Mononuclear cell (primary cell): Measurements from ENCODE around the gene TIAM1. TPM values are rescaled to one million over a fixed set of nuclear protein-coding genes. Genes with fewer than 3 reads are reported as not detected.

ENCODE experiments used
- H3K27me3 ChIP-seq: 2 replicates; pipeline ENCODE4 v1.6.0; 2011; ENCODE audit warnings: low read length, control low read depth; ENCODE audit not compliant: insufficient read depth
- H3K4me1 ChIP-seq: 2 replicates; pipeline ENCODE4 v1.5.1; 2011; ENCODE audit warnings: mild to moderate bottlenecking, low read length, control low read depth; ENCODE audit not compliant: insufficient read depth
- H3K4me3 ChIP-seq: 2 replicates; pipeline ENCODE4 v1.5.1; 2011; ENCODE audit warnings: mild to moderate bottlenecking, low read length, moderate library complexity
- H3K9me3 ChIP-seq: 2 replicates; pipeline ENCODE4 v1.5.1; 2011; ENCODE audit warnings: low read depth, mild to moderate bottlenecking, control low read depth, low read length
- total RNA-seq: library from RNA; depleted of rRNA; stranded (reverse); fragments of >200 nt; gene quantifications from one replicate; pipeline ENCODE4 v1.2.3, GENCODE V29; 2012

TIAM1 gene, protein sequence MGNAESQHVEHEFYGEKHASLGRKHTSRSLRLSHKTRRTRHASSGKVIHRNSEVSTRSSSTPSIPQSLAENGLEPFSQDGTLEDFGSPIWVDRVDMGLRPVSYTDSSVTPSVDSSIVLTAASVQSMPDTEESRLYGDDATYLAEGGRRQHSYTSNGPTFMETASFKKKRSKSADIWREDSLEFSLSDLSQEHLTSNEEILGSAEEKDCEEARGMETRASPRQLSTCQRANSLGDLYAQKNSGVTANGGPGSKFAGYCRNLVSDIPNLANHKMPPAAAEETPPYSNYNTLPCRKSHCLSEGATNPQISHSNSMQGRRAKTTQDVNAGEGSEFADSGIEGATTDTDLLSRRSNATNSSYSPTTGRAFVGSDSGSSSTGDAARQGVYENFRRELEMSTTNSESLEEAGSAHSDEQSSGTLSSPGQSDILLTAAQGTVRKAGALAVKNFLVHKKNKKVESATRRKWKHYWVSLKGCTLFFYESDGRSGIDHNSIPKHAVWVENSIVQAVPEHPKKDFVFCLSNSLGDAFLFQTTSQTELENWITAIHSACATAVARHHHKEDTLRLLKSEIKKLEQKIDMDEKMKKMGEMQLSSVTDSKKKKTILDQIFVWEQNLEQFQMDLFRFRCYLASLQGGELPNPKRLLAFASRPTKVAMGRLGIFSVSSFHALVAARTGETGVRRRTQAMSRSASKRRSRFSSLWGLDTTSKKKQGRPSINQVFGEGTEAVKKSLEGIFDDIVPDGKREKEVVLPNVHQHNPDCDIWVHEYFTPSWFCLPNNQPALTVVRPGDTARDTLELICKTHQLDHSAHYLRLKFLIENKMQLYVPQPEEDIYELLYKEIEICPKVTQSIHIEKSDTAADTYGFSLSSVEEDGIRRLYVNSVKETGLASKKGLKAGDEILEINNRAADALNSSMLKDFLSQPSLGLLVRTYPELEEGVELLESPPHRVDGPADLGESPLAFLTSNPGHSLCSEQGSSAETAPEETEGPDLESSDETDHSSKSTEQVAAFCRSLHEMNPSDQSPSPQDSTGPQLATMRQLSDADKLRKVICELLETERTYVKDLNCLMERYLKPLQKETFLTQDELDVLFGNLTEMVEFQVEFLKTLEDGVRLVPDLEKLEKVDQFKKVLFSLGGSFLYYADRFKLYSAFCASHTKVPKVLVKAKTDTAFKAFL (N-terminal part only)
- total RNA-seq: 40.0 TPM

DNA sequence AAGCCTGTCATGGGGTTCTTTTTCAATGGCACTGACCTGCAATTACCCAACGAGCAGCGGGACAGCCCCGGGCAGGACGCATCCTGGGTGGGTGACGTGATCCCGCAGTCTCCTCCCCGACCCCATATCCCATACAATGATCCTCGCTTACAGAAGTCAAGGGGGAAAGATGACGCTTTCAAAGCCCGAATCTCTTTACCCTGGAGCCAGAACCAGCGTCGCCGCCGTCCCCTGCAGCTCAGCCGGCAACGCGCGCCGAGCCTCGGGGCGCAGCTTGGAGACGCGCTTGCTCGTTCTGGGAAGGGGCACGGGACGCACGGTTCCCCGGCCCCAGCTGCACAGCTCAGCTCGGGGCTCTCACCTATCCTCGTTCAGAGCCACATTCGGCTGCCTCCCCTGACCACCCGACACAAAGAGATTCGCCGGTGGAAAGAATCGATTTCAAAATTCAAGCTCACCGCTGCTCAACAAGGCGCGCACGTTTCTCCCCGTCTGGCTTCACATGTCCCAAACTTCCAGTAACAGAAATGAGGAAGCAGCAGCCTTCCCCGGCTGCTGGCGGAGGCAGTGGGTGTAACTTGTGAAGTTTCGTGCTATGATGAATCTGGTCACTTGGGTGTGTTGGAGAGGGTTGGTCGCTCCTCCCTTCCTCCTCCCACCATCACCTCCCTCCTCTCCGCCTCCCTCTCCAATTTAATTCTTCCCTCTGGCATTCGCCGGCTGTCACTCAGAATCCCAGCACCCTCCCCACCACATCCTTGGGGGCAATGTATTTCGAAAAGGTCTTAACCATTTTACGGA is at the start of gene TIAM1:
Gene TIAM1, minus strand, starts transcription at position 582 of the 801 bp plus-strand sequence. CDS start 77,289 bp downstream, outside the sequence.
- H3K4me3 ChIP-seq: peak within 1 kb of the TSS; percentile 52
- H3K9me3 ChIP-seq: no peaks in the 10 kb centered on the region
- H3K27me3 ChIP-seq: peaks cover 25% of the 10 kb centered on the region
- H3K4me1 ChIP-seq: peaks cover 54% of the 10 kb centered on the region

DNA sequence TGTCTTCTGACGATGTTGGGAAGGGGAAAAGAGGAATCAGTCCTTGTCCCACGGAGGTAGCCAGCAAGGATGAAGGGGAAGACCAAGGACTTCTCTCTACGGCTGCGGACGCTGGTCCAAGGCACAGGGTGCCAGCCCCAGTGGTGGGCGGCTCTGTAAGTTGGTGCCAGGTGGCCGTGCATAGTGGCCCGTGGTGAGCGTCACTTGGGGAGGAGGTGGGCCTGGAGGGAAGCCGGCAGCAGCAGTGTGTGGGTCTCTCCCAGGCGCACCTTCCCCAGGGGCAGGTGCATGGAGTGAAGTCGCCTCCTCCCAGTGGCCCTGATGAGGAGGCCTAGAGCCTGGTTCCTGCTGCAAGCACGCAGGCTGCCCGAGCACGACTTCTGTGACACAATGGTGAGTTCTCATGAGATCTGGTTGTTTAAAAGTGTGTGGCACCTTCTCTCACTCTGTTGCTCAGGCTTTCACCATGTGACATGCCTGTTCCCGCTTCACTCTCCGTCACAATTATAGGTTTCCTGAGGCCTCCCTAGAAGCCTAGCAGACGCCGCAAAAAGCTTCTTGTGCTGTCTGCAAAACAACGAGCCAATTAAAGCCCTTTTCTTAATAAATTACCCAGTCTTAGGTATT is 43.6 kb upstream of the TIAM1 start:
- Histone ChIP-seq H3K4me1 (no peaks in the 10 kb centered on the region), H3K4me3 (no peak overlapping the region), H3K9me3 (no peaks in the 10 kb centered on the region), H3K27me3 (no peaks in the 10 kb centered on the region)

DNA sequence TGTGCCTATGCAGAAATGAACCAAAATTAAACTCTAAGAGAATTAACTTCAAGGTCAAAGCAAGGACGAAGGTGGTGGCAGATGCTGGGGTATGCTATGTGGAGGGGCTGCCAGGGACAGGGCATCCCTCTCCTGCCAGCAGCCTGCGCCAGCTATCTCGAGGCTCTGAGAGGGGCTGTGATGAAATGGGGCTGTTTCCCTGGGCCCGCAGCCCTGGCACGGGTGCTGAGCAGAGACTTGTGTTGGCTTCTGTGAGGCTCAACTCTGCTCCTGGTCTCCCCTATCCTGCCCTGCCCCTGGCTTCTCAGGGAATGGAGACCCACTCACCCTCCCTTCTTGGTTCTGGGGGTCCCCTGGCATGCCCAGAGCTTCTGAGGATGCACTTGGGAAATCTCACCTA is 41.9 kb upstream of the TIAM1 start:
- H3K27me3 ChIP-seq: no peaks in the 10 kb centered on the region
- H3K4me1 ChIP-seq: no peaks in the 10 kb centered on the region
- H3K4me3 ChIP-seq: no peak overlapping the region
- H3K9me3 ChIP-seq: no peaks in the 10 kb centered on the region

DNA sequence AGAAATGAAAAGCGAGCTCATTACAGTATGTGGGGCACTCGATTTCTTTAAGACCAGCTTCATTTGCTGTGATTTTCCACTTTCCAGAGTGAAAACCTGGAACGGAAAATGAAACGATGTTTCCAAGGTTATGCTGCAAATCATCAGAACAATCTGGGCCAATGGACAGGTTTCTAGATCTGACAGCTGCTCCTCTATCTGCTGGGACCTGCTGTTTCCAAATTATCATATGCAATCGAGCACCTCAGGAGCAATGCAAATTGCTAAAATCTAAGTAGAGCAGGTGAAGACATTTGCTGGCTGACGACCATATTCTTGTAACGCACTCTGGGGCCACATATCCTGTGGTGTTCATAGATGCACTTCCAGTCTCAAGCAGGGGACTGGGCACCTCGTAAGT is 39.7 kb upstream of the TIAM1 start:
- no peaks in the 10 kb centered on the region for H3K4me1 ChIP-seq
- no peaks in the 10 kb centered on the region for H3K9me3 ChIP-seq
- no peaks in the 10 kb centered on the region for H3K27me3 ChIP-seq
- H3K4me3 ChIP-seq: no peak overlapping the region

DNA sequence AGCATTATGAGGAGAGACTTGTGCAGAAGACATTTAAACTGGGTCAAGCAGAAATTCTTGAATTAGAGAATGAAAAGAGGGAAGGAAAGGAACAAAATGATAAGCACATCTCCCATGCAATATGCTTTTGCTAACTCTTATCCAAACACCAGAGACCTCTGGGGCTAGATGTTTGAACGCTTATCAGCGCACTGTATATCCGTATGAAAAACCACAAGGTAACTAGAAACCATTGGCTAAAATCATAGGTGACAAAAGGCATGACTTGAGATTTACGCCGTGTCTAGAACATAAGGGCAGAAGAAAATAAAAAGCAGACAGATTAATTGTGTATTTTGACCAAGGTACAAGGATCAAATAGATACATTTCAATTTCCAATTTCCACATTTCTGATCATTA is 38.0 kb upstream of the TIAM1 start:
- H3K27me3 ChIP-seq: no peaks in the 10 kb centered on the region
- H3K4me3 ChIP-seq: no peak overlapping the region
- no peaks in the 10 kb centered on the region for H3K9me3 ChIP-seq
- H3K4me1 ChIP-seq: no peaks in the 10 kb centered on the region

DNA sequence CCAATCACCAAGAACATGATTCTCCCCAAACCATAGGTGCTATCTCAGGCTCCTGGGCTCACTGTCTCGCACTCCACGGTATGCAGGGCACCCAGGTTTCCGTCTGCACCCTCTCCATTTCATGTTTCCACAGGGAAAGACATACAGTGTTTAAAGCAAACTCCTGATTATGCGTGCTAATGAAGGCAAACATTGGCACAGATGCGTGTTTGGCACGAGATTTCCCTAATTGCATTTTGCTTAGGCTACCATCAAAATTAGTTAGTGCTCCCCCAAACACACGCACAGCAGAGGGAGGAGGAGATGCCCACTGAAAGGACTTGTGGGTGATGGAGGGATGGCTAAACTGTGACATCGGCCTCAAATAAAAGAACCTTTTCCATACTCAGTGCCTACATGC is 32.2 kb upstream of the TIAM1 start:
- Histone ChIP-seq H3K27me3 (no peaks in the 10 kb centered on the region), H3K4me3 (no peak overlapping the region)

DNA sequence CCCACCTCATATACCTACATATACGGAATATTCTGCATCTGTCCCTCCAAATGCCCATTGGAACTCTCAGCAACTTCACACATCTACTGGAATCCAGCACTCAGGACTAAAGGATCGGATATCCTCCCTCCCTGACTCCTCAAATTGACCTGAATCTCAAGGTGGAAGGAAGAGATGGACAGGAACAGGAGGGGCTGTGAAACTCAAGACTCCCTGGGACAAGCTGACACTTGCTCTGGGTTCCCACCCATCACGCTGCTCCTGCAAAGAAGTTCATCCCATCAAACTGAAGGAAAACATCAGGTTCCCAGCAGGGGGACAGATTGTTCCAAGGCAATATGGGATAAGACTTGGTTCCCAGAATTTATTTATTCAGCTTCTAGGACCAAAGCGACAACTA is 30.3 kb upstream of the TIAM1 start:
- Histone ChIP-seq H3K27me3 (no peaks in the 10 kb centered on the region), H3K4me3 (no peak overlapping the region), H3K4me1 (no peaks in the 10 kb centered on the region), H3K9me3 (no peaks in the 10 kb centered on the region)

More for the DNA sequence above, 32.2 kb upstream of the TIAM1 start:
- Histone ChIP-seq H3K9me3 (no peaks in the 10 kb centered on the region), H3K4me1 (no peaks in the 10 kb centered on the region)

DNA sequence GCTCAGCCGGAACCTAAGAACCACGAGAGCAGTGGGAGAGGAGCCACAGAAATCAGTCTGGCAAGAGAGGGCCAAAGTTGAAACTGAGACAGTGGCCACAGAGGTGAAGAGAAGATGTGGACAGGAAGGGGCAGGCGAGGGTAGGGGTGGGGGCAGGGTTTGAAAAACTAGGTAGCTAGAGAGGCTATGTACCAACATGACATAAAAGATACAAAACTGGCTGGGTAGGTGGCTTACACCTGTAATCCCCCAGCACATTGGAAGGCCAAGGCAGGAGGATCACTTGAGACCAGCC is 28.4 kb upstream of the TIAM1 start:
- H3K9me3 ChIP-seq: no peaks in the 10 kb centered on the region
- no peak overlapping the region for H3K4me3 ChIP-seq
- H3K27me3 ChIP-seq: no peaks in the 10 kb centered on the region
- no peaks in the 10 kb centered on the region for H3K4me1 ChIP-seq

DNA sequence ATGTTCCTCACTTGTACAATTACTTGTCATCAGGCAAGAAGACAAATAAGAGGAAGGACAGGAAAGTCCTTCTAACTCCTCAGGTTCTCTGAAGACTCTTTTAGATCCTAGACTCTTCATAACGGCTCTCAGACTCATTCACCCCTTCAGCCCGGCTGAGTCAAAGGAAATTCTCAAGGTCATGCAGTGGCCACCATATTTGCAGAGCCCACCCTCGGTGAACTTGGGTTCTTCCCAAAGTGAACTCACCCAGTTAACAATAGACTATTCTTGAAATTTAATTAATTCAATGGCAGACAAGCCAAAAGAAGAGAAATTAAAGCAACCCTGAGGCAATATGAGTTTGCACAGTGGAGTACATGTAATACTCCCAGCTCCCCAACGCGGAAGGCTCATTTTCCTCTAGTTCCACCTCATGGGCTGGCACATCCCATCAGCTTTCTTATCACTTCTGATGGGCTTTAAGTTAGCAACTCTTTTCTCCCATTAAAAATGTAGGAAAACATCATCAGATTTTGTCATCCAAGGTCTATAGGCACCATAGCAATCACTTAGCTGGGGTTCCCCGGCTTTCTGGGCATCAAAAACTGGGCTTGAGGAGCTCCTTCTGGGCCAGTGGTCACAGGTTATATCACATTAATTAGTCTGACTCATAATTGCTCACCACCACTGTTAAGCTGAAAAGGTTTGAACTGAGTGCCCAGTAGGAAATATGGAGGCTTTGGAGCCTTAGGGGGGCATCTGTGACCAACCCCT is 27.8 kb upstream of the TIAM1 start:
- Histone ChIP-seq H3K9me3 (no peaks in the 10 kb centered on the region), H3K4me1 (no peaks in the 10 kb centered on the region), H3K4me3 (no peak overlapping the region), H3K27me3 (no peaks in the 10 kb centered on the region)

DNA sequence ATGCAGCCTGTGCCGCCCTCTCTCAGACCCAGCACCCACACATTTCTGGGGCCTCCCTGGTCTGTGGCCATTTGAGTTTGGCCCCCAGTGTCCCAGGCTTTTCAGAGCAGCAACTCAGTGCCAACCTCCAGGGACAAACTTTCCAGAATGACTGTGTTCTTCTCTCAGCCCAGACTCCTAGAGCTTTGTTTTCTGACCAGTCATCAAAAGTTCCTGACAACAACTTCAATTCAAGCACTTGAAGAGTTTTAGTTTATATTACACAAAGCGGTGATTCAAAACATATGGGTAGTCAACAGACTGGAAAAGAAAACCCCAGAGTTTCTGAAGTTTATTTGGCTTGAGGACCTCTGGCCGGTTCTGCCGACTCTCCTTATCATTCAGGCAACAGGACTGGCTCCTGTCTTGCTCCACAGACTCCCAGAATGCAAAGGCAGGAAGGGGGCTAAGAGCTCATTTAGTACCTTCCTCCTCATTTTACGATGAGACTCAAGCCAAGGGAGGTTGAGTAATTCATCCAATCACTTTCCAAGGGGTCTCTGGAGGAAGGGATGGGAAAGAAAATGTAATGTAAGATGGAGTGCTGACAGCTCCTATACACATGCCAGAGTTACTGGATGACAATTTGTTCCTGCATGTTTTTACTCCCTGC is 27.0 kb upstream of the TIAM1 start:
- Histone ChIP-seq H3K9me3 (no peaks in the 10 kb centered on the region), H3K4me3 (no peak overlapping the region), H3K27me3 (no peaks in the 10 kb centered on the region), H3K4me1 (no peaks in the 10 kb centered on the region)

DNA sequence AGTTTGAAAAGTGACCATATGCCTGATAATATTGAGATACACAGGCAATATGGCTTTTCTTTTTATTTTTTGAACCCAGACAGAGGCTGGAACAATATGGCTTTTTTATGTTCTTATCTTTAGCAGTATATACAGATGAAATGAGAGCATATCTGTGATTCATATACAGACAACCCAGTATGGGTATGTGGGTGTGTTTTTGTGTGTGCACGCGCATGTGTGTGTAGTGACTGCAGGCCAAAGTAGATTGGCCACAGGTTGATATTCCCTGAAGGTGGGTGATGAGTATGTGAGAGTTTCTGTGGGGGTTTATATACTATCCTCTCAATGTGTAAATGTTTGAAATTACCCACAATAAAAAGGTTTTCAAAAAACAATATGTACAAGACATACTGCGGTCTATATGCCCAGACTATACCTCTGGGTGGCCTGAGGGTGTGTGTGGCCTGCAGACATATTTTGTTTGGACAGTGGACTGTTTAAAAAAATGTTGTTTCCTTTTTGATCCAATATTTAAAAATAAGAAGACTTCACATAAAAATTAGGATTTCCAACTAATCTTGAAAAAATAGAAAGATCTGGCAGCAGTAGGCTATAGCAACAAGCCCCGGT is 26.3 kb upstream of the TIAM1 start:
- Histone ChIP-seq H3K4me3 (no peak overlapping the region), H3K9me3 (no peaks in the 10 kb centered on the region), H3K27me3 (no peaks in the 10 kb centered on the region), H3K4me1 (no peaks in the 10 kb centered on the region)

DNA sequence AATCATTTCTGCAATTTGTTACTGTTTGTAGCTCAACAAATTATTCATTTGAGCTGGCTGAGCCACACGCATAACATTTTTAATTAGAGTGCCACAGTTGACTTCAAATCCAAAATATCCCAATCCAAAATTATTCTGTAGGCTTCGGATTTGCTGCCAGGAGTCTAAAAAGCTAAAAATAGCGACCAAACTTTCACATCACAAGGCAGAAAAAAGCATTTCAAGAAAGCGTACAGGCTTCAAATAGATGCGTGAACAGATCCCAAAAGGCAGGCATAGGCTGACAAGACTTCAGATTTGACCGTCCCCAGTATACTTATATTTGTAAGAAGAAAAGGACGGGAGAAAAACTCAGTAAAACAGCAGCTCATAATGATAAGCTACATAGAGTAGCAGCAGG is 24.3 kb upstream of the TIAM1 start:
- Histone ChIP-seq H3K27me3 (no peaks in the 10 kb centered on the region), H3K9me3 (no peaks in the 10 kb centered on the region), H3K4me3 (no peak overlapping the region)

DNA sequence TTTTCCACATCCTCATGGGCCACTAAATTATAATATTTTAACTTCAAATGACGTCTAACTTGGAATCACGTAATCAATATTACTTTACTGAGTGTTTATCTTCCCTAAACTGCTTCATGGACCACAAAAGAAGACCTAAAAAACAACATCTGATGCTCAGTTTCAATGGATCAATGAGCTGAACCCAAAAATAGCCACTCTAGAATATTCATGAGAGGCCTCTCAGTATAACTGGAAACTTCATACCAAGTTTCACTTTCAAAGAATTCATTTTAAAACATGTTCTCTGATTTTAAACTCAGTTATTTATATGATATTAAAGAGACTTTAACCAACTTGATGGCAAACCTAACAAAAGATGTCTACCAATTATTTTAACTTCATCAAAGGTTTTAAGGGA is 23.7 kb upstream of the TIAM1 start:
- no peak overlapping the region for H3K4me3 ChIP-seq
- H3K4me1 ChIP-seq: peaks cover 19% of the 10 kb centered on the region
- H3K9me3 ChIP-seq: no peaks in the 10 kb centered on the region
- no peaks in the 10 kb centered on the region for H3K27me3 ChIP-seq

More for the DNA sequence above, 24.3 kb upstream of the TIAM1 start:
- H3K4me1 ChIP-seq: peaks cover 14% of the 10 kb centered on the region
